Neural cell (in vitro differentiated cells): ENCODE data around the gene HSPA12A.

Source experiments
- EP300 ChIP-seq: fragments of 450-650 bp; conservative IDR thresholded peaks from 2 replicates; pipeline ENCODE4 v1.6.1; 2014; ENCODE audit warnings: antibody characterized with exemption, mild to moderate bottlenecking, moderate library complexity; ENCODE audit not compliant: poor library complexity, severe bottlenecking
- TF ChIP-seq, protein P1 (sequence below): fragments of 450-650 bp; IDR thresholded peaks from 2 replicates; pipeline ENCODE4 v1.5.1; 2014; ENCODE audit warnings: antibody characterized with exemption, mild to moderate bottlenecking, moderate library complexity; ENCODE audit not compliant: poor library complexity, severe bottlenecking

DNA sequence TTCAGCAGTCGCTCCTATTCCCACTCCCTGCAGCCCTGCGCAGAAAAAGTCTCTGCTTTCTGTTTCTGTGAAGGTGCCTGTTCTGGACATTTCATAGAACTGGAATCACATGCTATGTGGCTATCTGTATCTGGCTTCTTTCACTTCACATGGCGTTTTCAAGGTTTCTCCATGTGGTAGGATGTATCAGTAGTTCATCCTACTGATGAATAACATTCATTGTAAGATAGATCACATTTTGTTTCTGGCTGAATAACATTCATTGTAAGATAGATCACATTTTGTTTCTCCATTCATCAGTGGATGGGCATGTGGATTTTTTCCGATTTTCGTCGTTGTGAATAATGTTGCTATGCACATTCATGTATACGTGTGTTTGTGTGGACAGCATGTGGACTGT is 44.5 kb downstream of the HSPA12A start:
- no peak for TF ChIP-seq EP300
- TF ChIP-seq, protein P1, sequence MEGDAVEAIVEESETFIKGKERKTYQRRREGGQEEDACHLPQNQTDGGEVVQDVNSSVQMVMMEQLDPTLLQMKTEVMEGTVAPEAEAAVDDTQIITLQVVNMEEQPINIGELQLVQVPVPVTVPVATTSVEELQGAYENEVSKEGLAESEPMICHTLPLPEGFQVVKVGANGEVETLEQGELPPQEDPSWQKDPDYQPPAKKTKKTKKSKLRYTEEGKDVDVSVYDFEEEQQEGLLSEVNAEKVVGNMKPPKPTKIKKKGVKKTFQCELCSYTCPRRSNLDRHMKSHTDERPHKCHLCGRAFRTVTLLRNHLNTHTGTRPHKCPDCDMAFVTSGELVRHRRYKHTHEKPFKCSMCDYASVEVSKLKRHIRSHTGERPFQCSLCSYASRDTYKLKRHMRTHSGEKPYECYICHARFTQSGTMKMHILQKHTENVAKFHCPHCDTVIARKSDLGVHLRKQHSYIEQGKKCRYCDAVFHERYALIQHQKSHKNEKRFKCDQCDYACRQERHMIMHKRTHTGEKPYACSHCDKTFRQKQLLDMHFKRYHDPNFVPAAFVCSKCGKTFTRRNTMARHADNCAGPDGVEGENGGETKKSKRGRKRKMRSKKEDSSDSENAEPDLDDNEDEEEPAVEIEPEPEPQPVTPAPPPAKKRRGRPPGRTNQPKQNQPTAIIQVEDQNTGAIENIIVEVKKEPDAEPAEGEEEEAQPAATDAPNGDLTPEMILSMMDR = no peak
